SU-DHL-6 (cell line): ENCODE measurements around the gene CCDC9B.

Experiments
- CTCF ChIP-seq: fragments of 200-600 bp; sonication (generic); IDR thresholded peaks from one replicate; pipeline ENCODE4 v1.5.1; 2017; ENCODE audit warnings: antibody characterized with exemption, mild to moderate bottlenecking, low read length, moderate library complexity; ENCODE audit not compliant: insufficient read depth, poor library complexity, severe bottlenecking
- EZH2phosphoT487 ChIP-seq: fragments of 200-600 bp; sonication (generic), shearing (Covaris generic); conservative IDR thresholded peaks from 2 replicates; pipeline ENCODE4 v1.6.1; 2018; ENCODE audit warnings: mild to moderate bottlenecking, antibody characterized with exemption, low read length, moderate library complexity, mixed read lengths

DNA sequence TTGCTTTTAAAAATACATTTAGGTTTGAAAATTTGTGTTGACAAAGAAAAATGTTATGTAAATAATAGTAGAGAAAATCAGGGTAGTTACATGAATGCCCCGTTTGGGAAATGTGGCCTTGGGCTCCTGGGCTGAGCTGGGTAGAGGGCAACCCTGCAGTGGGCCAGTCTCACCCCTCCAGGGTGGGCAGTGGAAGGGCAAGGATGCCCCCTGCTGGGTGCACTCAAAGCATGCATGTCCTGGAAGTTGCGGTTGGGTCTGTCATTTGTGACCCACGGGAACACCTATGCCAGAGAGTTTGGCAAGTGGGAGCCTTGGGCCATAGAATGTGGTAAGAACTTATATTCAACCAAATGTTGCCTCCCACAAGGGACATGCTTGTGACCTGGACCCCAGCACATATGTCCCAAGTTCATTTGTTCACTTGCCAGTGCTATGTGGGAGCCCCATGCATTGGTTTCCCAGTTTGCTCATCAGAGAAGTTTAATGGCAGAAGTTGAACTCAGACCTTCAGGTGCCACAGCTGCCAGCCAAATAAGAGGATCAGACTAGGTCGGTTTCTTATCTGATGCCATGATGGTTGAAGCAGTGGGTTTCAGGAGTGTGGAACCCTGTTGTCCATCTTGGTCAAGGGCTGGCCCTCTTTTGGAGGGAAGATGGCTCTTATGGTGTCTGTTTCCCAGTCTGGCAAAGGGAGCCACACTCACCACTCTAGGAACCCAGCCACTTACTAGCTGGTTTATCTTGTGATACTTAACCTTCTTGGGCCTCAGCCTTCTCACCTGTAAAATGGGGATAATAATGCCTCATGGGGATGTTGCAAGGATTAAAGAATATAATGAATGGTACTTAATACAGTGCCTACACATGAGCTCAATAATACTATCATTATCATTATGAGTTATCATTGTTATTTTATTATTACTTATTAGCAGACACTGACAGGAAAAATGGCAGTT lies 30.5 kb downstream of the CCDC9B start:
- TF ChIP-seq CTCF (peak; percentile 57), EZH2phosphoT487 (no peak)
